Subcutaneous abdominal adipose tissue (tissue), 5 donors: Measurements from ENCODE around the gene CDC42BPG.

ENCODE experiments used
- H3K27ac ChIP-seq: one replicate; pipeline ENCODE4 v1.7.0; 2013; ENCODE audit warnings: low read depth, mild to moderate bottlenecking, inconsistent platforms, low read length, moderate library complexity
- H3K27me3 ChIP-seq, 5 donors: one replicate each; pipeline ENCODE4 v1.7.0; 2013; ENCODE audit warnings: low read length in 5 of 5, inconsistent platforms in 1 of 5; ENCODE audit not compliant: control insufficient read depth in 5 of 5, insufficient read depth in 4 of 5
- H3K36me3 ChIP-seq, 5 donors: one replicate each; pipeline ENCODE4 v1.7.0; 2013; ENCODE audit warnings: low read length in 5 of 5; ENCODE audit not compliant: control insufficient read depth in 5 of 5, insufficient read depth in 5 of 5
- H3K4me1 ChIP-seq, 5 donors: one replicate each; pipeline ENCODE4 v1.7.0; 2013; ENCODE audit warnings: low read length in 5 of 5, mild to moderate bottlenecking in 3 of 5, moderate library complexity in 1 of 5; ENCODE audit not compliant: control insufficient read depth in 5 of 5, insufficient read depth in 5 of 5
- H3K4me3 ChIP-seq, 5 donors: one replicate each; pipeline ENCODE4 v1.7.0; 2013; ENCODE audit warnings: low read length in 5 of 5, low read depth in 1 of 5
- H3K9ac ChIP-seq, 5 donors: one replicate each; pipeline ENCODE4 v1.7.0; 2013; ENCODE audit warnings: low read length in 5 of 5, mild to moderate bottlenecking in 4 of 5, moderate library complexity in 3 of 5
- H3K9me3 ChIP-seq, 5 donors: one replicate each; pipeline ENCODE4 v1.7.0; 2013; ENCODE audit warnings: low read length in 5 of 5; ENCODE audit not compliant: control insufficient read depth in 5 of 5
- donor health status: healthy.
- donor health status: healthy.
- donor health status: healthy.
- donor health status: healthy.
- donor health status: healthy.

CDC42BPG gene

DNA sequence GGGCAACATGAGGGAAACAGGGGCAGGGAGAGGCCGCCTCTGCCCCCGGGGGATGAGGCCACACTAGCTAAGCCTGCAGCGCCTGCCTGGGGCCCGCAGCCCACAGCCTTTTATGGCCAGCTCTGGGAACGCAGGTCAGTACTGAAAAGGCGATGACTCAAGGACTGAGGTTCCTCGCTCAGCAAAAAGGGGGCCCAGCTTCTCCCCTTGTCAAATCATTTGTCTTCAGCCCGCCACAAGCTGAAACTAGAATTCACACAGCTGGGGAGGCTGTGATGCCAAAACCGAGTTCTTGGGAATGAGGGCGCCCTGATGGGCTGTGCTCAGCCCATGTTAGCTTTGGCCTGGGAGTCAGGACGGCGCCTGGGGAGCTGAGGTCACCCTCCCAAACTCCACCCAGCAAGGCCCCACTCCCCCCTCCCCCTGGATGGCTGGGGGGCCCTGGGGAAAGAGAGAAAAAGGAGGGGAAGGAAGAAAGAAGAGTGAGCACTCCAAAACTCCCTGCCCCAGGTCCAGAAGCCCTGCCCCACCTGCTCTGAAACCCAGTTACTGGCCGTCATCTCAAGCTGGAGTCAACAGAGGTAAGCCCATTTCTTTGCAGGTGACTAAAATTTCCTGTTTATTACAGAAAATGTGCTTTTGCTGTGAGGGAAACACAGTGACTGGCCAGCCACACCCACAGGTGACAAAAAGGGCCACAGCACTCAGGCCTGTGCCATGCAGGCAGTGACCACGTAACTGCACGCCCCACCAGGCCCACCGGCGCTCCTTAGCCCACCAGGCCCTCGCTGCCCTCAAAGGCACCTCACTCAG, 20.2 kb upstream of the CDC42BPG start:
- H3K9me3 ChIP-seq, result no peaks in the 10 kb centered on the region
- H3K27me3 ChIP-seq, result no peaks in the 10 kb centered on the region
- peak overlapping the region in 2 of 5 donors; percentile 14 to 42 for H3K4me3 ChIP-seq
- peaks cover 0 to 24% (median 18%) of the 10 kb centered on the region in 5 donors for H3K36me3 ChIP-seq
- peak overlapping the region; percentile 95 for H3K27ac ChIP-seq
- H3K9ac ChIP-seq, result peak overlapping the region in 4 of 5 donors; percentile 36 to 57 (median 52)
- H3K4me1 ChIP-seq, result peaks cover 37 to 76% (median 61%) of the 10 kb centered on the region in 5 donors

DNA sequence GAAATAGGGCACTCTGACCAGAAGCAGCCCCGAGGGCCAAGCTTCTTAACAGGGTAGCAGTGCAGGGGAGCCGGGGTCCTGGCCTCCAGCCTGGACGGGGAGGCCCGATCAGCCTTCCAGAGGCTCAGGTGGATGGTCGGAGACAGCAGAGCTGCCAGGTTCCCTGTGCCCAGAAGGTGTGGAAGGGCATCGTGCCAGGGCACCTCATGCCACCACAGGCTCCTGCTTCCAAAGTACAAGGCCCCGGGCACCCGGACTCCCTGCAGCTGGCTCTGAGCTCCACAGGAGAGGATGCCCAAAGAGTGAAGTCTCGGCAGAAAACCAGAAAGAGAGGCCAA, 19.7 kb upstream of the CDC42BPG start:
- Histone ChIP-seq H3K4me1 (peaks cover 32 to 76% (median 60%) of the 10 kb centered on the region in 5 donors), H3K4me3 (peak overlapping the region in 1 of 5 donors; percentile 18), H3K27me3 (no peaks in the 10 kb centered on the region), H3K27ac (peak overlapping the region; percentile 95), H3K36me3 (peaks cover 0 to 30% (median 22%) of the 10 kb centered on the region in 5 donors), H3K9ac (peak overlapping the region; percentile 4 to 55 (median 48)), H3K9me3 (no peaks in the 10 kb centered on the region)

DNA sequence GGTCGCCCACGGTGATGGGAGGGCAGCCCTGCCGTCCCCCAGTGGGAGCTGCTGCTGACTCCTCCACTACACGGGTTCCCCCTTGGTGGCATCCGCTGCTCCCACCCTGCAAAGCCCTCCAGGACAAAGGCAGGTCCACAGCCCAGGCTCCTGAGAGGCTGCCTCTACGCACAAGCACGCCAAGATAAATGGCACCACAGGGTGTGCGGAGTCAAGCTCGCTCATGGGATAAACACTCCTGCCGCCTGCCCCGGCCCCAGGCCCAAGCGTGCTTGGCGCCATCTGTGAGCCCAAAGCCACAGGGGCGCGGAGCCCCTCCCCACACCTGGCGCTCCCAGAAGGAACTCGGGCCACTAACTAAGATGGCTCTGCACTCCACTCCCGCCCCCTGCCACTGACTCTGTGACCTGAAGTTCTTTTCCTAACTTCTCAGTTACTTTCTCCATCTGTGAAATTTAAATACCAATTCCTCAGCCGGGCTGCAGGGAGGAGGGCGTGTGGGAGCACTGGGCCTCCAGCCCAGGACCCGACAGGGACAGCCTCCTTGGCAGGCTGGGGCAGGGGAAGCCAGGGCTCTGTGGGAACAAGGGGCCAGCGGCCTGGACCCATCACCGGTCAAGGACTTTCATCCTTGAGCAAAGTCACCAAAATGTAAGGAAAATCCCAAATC, 19.1 kb upstream of the CDC42BPG start:
- H3K9ac ChIP-seq, result peak overlapping the region in 3 of 5 donors; percentile 36 to 51 (median 38)
- H3K27me3 ChIP-seq, result no peaks in the 10 kb centered on the region
- H3K4me3 ChIP-seq, result peak overlapping the region in 3 of 5 donors; percentile 17 to 34 (median 18)
- peaks cover 0 to 33% (median 24%) of the 10 kb centered on the region in 5 donors for H3K36me3 ChIP-seq
- H3K27ac ChIP-seq, result peak overlapping the region; percentile 95
- no peaks in the 10 kb centered on the region for H3K9me3 ChIP-seq
- H3K4me1 ChIP-seq, result peaks cover 29 to 76% (median 60%) of the 10 kb centered on the region in 5 donors

DNA sequence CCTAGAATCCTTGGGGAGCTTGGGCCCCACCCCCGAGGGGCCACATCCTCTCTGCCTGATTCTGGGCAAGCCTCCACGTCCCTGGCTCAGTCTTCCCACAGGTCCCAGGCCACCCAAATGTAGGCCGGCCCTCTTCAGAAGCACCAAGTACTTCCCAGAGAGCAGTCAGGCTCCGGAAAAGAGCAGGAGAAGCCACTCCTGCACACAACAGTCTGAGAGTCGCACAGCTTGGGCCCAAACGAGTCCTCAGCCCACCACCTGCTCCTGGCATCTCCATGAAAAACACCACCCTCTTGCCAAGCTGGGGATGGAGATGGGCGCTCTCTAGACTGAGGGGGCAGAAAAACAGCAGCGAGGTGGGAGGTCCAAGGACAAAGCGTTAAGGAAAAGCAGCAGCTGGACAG, 18.5 kb upstream of the CDC42BPG start:
- Histone ChIP-seq H3K4me3 (peak overlapping the region in 3 of 5 donors; percentile 7 to 34 (median 17)), H3K27ac (peak overlapping the region; percentile 95), H3K9ac (peak overlapping the region in 2 of 5 donors; percentile 27 to 51), H3K27me3 (no peaks in the 10 kb centered on the region), H3K36me3 (peaks cover 0 to 31% (median 22%) of the 10 kb centered on the region in 5 donors), H3K4me1 (peaks cover 28 to 74% (median 57%) of the 10 kb centered on the region in 5 donors), H3K9me3 (no peaks in the 10 kb centered on the region)

DNA sequence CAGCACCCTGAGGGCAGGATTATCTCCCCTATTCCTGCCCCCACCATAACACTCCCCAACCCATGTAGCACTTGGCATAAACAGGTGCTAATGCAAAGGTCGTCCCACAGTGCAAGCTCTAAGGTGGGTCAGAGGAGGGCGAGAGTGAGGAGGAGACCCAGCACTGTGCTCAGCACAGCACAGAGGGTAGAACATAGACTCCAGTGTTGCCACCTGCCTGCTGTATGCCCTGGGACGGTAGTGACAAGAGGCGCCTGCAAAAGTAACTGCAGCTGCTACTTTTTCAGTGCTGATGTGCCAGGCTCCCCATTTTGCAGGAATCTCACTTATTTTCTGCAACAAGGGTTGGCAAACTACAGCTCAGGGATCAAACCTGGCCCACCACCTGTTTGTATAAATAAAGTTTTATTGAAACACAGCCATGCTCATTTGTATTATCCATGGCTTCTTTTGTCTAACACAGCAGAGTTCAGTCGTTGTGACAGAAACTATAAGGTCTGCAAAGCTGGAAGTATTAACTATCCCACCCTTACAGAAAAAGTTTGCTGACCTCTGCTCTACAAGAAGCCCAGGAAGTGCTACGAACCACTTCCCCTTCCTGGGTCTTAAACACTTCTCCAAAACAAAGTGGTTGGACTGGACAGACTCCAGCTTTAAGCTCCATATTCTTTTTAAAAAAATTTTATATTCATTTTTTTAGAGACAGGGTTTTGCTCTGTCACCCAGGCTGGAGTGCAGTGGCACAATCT, 16.9 kb upstream of the CDC42BPG start:
- H3K27ac ChIP-seq, result peak overlapping the region; percentile 95
- peaks cover 0 to 2% (median 0%) of the 10 kb centered on the region in 5 donors for H3K27me3 ChIP-seq
- H3K9ac ChIP-seq, result no peak overlapping the region
- peaks cover 31 to 86% (median 69%) of the 10 kb centered on the region in 5 donors for H3K4me1 ChIP-seq
- peak overlapping the region in 1 of 5 donors; percentile 4 for H3K4me3 ChIP-seq
- no peaks in the 10 kb centered on the region for H3K9me3 ChIP-seq
- H3K36me3 ChIP-seq, result peaks cover 0 to 31% (median 28%) of the 10 kb centered on the region in 5 donors

DNA sequence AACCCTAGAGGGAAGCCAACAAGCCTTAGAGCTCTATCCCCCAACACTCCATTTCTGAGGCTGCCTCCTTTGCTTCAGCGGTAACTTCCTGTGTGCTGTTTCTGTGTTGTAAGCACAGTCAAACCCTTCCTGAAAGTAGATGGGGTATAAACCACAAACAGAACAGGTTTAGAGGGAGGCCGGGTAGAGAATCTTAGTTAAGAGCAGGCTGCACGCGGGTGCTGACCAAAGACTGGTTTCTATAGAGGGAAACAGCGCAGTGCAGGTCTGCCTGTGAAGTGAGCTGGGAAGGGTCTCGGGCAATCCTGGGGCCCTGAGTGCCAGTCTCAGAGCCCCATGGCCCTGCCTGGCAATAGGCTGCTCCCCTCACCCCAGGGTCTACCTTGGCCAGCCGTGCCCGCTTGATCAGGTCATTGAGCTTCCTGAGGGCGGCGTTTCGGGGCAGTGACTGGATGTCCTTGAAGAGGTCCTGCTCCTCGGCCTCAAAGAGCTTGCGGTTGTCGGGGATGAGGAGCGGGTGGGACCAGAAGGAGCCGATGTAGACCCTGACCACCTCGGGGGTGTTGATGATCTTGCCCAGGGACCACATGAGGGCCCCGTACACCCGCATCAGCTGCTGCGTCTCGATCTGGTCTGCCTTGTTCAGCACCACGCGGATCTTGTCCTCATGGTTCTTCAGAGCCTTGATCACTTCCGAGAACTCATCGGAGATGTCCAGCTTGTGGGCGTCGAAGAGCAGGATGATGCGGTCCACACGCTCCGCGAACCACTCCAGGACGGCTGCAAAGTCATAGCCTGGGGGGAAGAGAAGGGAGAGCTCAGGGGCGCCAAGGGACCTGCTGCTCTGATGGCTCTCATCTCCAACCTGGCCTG, 15.3 kb upstream of the CDC42BPG start:
- no peaks in the 10 kb centered on the region for H3K9me3 ChIP-seq
- H3K4me3 ChIP-seq, result no peak overlapping the region
- peaks cover 29 to 87% (median 73%) of the 10 kb centered on the region in 5 donors for H3K4me1 ChIP-seq
- peaks cover 0 to 2% (median 0%) of the 10 kb centered on the region in 5 donors for H3K27me3 ChIP-seq
- peak overlapping the region; percentile 40 for H3K27ac ChIP-seq
- H3K36me3 ChIP-seq, result peaks cover 0 to 44% (median 31%) of the 10 kb centered on the region in 5 donors
- H3K9ac ChIP-seq, result no peak overlapping the region

DNA sequence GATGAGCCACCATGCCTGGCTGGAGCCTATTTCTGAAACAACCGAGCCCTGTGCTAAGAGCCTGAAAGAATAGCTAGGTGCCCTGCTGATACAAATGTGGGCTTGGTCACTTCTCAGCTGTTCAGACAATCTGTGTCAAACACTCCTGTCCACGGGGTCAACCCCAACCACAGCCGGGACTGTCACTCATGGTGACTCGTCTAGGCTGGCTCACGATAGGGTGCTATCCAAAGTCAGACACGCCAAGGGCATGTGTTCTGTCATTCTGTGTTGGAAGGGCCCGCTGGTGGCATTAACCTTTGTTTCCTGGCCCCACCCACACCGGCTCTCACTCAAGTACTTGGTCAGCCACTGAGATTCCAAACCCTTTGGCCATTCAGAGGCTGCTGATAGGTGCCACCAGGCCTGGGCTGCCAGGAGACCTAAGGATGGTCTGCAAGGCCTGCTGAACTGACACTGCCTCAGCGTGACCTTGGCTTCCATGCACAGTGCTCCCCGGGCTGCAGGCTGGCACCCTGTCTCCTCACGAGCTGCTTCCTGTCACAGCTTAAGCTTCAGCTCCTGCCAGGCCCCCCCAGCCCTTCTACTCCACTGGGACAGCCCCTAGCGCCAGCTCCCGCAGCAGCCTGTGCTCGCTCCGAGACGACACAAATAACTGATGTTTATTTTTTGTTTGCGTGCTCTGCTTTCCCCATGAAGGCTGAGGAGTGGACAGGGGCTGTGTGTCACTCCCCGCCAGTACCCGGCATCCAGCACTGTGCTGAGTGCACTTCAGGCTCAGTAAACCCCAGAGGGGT, 14.2 kb upstream of the CDC42BPG start:
- Histone ChIP-seq H3K9ac (peak overlapping the region in 1 of 5 donors; percentile 23), H3K27me3 (peaks cover 0 to 2% (median 0%) of the 10 kb centered on the region in 5 donors), H3K27ac (peak overlapping the region; percentile 40), H3K4me3 (no peak overlapping the region), H3K9me3 (no peaks in the 10 kb centered on the region), H3K36me3 (peaks cover 0 to 55% (median 42%) of the 10 kb centered on the region in 5 donors), H3K4me1 (peaks cover 28 to 87% (median 73%) of the 10 kb centered on the region in 5 donors)

DNA sequence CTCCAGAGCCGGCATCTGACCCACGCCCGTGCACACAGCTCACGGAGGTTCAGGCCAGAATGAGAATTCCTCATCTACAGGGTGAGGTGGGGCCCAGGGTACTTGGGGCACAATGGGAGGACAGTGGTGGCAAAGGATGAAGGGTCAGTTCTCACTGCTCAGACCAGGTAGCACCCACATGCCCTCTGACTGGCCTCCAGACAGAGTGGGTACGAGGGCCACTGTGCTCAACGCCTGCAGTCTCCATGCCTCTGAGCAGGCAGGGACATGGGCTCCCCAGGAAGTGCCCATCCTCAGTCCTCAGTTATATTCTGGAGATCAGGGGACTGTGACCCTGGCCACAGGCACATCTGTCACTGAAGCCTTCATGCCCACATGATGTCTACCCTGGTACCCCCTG, 13.0 kb upstream of the CDC42BPG start:
- Histone ChIP-seq H3K27ac (peak overlapping the region; percentile 40), H3K4me1 (peaks cover 26 to 87% (median 73%) of the 10 kb centered on the region in 5 donors), H3K36me3 (peaks cover 0 to 65% (median 45%) of the 10 kb centered on the region in 5 donors), H3K4me3 (no peak overlapping the region), H3K9ac (no peak overlapping the region), H3K27me3 (peaks cover 0 to 2% (median 0%) of the 10 kb centered on the region in 5 donors), H3K9me3 (no peaks in the 10 kb centered on the region)
